Keratinocyte (primary cell): ENCODE measurements around the gene RAB6D. TPM values are rescaled to one million over a fixed set of nuclear protein-coding genes. Genes with fewer than 3 reads are reported as not detected.

ENCODE experiments used
- DNase-seq: peaks from one replicate; pipeline ENCODE4 v3.0.0-alpha.2; 2011; ENCODE audit warnings: low read depth, missing footprints, low spot score
- FAIRE-seq: peaks from 2 replicates; lab custom pipeline; 2011; peaks lifted over from hg19 to GRCh38; lab: Jason Lieb, UNC
- H2AFZ ChIP-seq: 2 replicates; pipeline ENCODE4 v1.6.0; 2012; ENCODE audit warnings: low read length, control low read depth, inconsistent platforms; ENCODE audit not compliant: control insufficient read depth
- H3K27ac ChIP-seq: 2 replicates; pipeline ENCODE4 v1.5.1; 2011; ENCODE audit warnings: low read length; ENCODE audit not compliant: control insufficient read depth, insufficient read depth
- H3K27me3 ChIP-seq: 3 replicates; pipeline ENCODE4 v1.6.0; 2011; ENCODE audit warnings: low read length; ENCODE audit not compliant: control insufficient read depth, insufficient read depth; ENCODE audit errors: extremely low read depth
- H3K36me3 ChIP-seq, 2 experiments: 2 replicates in 1 of 2; 3 replicates in 1 of 2; pipeline ENCODE4 v1.5.1; 2011; ENCODE audit warnings: low read length in 2 of 2, mild to moderate bottlenecking in 1 of 2; ENCODE audit not compliant: control insufficient read depth in 2 of 2, insufficient read depth in 2 of 2; ENCODE audit errors: extremely low read depth in 1 of 2
- H3K4me1 ChIP-seq: 3 replicates; pipeline ENCODE4 v1.5.1; 2011; ENCODE audit warnings: low read length; ENCODE audit not compliant: control insufficient read depth, insufficient read depth; ENCODE audit errors: extremely low read depth
- H3K4me2 ChIP-seq: 3 replicates; pipeline ENCODE4 v1.6.0; 2011; ENCODE audit warnings: low read depth, low read length; ENCODE audit not compliant: control insufficient read depth, insufficient read depth; ENCODE audit errors: extremely low read depth
- H3K4me3 ChIP-seq, 3 experiments: fragments of 200-600 bp in 1 of 3; sonication (generic) in 1 of 3; 2 replicates in 2 of 3; 3 replicates in 1 of 3; pipeline ENCODE4 v1.5.1; 2011 to 2016; ENCODE audit warnings: low read length in 3 of 3, mild to moderate bottlenecking in 3 of 3, control low read depth in 2 of 3, inconsistent platforms in 1 of 3, low read depth in 1 of 3, mixed read lengths in 1 of 3, mixed run types in 1 of 3, moderate library complexity in 1 of 3; ENCODE audit not compliant: control insufficient read depth in 2 of 3, insufficient read depth in 2 of 3; ENCODE audit errors: extremely low read depth in 1 of 3
- H3K79me2 ChIP-seq: 2 replicates; pipeline ENCODE4 v1.6.0; 2012; ENCODE audit warnings: low read length; ENCODE audit not compliant: control insufficient read depth, insufficient read depth
- H3K9ac ChIP-seq: 3 replicates; pipeline ENCODE4 v1.6.0; 2011; ENCODE audit warnings: low read length; ENCODE audit not compliant: control insufficient read depth, insufficient read depth; ENCODE audit errors: extremely low read depth
- H3K9me1 ChIP-seq: 3 replicates; pipeline ENCODE4 v1.6.0; 2011; ENCODE audit warnings: low read length; ENCODE audit not compliant: control insufficient read depth, insufficient read depth; ENCODE audit errors: extremely low read depth
- H3K9me3 ChIP-seq: 2 replicates; pipeline ENCODE4 v1.5.1; 2012; ENCODE audit warnings: low read depth, low read length; ENCODE audit not compliant: control insufficient read depth
- H4K20me1 ChIP-seq: 3 replicates; pipeline ENCODE4 v1.6.0; 2011; ENCODE audit warnings: low read length; ENCODE audit not compliant: control insufficient read depth, insufficient read depth; ENCODE audit errors: extremely low read depth
- EZH2 ChIP-seq: IDR thresholded peaks from one replicate; pipeline ENCODE4 v1.6.1; 2012; ENCODE audit warnings: inconsistent platforms, mild to moderate bottlenecking, low read length, moderate library complexity
- dilution Hi-C: fragments of 300-500 bp; cut with MboI; formaldehyde crosslinking; loops from one replicate; pipeline ENCODE4 v1.7.0; 2020; ENCODE audit warnings: low sequenced_read_pairs; ENCODE audit not compliant: extremely low pct_ligation_motif_present
- polyA plus RNA-seq, 5 experiments: library from polyadenylated mRNA; depleted of rRNA in 3 of 5; stranded (reverse) in 3 of 5; stranded (forward) in 1 of 5; unstranded in 1 of 5; fragments of >200 nt; gene quantifications; 1 replicate in 1 of 5; 2 replicates in 3 of 5; 3 replicates in 1 of 5; pipeline versions ENCODE4 v1.2.1 to v1.2.3, GENCODE V29; 2011 to 2012; ENCODE audit warnings: missing spikeins in 2 of 5, low read depth in 1 of 5, low replicate concordance in 1 of 5
- TF ChIP-seq, protein P1 (sequence below), 3 experiments: IDR thresholded peaks in 1 of 3; conservative IDR thresholded peaks in 1 of 3; optimal IDR thresholded peaks in 1 of 3; 2 replicates in 2 of 3; 3 replicates in 1 of 3; pipeline versions ENCODE3 to v1.5.1; 2011; ENCODE audit warnings: low read length in 3 of 3, mild to moderate bottlenecking in 3 of 3, moderate library complexity in 2 of 3, control low read depth in 1 of 3, inconsistent platforms in 1 of 3; ENCODE audit not compliant: insufficient read depth in 2 of 3; ENCODE audit errors: extremely low read depth in 1 of 3

The RAB6D gene
- polyA plus RNA-seq, 1 donor (not counting 4 experiments of a cell fraction or from before 2014, with no cell fraction given) = 0.05 TPM

DNA sequence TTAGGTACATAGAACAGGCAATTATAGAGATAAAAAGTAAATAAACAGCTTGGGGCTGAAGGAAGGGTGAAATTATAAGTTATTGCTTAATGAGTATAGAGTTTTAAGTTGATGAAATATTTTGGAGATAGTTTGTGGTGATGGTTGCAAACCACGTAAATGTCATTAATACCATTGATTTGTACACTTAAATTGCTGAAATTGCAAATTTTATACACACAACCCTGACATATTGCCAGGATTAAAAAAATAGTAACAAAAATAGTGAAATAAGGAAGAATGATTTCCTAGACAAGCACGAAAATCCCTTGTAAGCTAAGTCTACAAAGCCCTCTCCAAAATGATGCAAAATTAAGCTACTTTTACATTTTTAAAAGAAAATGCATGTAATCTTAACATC, 46.2 kb upstream of the RAB6D start:
- no peak overlapping the region for H3K4me3 ChIP-seq
- no peaks in the 10 kb centered on the region for H3K36me3 ChIP-seq
- dilution Hi-C loops = no loop called here
- H3K9ac ChIP-seq = no peak overlapping the region
- H3K4me2 ChIP-seq = no peak overlapping the region
- FAIRE-seq (no peak), DNase-seq (no peak)
- no peaks in the 10 kb centered on the region for H3K4me1 ChIP-seq
- H3K9me1 ChIP-seq = no peaks in the 10 kb centered on the region
- H3K27ac ChIP-seq = no peak overlapping the region
- no peaks in the 10 kb centered on the region for H3K9me3 ChIP-seq
- no peaks in the 10 kb centered on the region for H3K79me2 ChIP-seq
- peaks cover 2% of the 10 kb centered on the region for H3K27me3 ChIP-seq
- no peaks in the 10 kb centered on the region for H4K20me1 ChIP-seq
- TF ChIP-seq, protein P1, sequence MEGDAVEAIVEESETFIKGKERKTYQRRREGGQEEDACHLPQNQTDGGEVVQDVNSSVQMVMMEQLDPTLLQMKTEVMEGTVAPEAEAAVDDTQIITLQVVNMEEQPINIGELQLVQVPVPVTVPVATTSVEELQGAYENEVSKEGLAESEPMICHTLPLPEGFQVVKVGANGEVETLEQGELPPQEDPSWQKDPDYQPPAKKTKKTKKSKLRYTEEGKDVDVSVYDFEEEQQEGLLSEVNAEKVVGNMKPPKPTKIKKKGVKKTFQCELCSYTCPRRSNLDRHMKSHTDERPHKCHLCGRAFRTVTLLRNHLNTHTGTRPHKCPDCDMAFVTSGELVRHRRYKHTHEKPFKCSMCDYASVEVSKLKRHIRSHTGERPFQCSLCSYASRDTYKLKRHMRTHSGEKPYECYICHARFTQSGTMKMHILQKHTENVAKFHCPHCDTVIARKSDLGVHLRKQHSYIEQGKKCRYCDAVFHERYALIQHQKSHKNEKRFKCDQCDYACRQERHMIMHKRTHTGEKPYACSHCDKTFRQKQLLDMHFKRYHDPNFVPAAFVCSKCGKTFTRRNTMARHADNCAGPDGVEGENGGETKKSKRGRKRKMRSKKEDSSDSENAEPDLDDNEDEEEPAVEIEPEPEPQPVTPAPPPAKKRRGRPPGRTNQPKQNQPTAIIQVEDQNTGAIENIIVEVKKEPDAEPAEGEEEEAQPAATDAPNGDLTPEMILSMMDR (optimal IDR thresholded peaks at IDR 0.05 in 1 of 3, IDR thresholded peaks at IDR 0.05 in 1 of 3, conservative IDR thresholded peaks at IDR 0.05 in 1 of 3; ENCODE audit: extremely low read depth in 1 of 3, insufficient read depth in 2 of 3, low read length in 3 of 3) = no peak
- TF ChIP-seq EZH2 = no peak
- H2AFZ ChIP-seq = no peak overlapping the region

DNA sequence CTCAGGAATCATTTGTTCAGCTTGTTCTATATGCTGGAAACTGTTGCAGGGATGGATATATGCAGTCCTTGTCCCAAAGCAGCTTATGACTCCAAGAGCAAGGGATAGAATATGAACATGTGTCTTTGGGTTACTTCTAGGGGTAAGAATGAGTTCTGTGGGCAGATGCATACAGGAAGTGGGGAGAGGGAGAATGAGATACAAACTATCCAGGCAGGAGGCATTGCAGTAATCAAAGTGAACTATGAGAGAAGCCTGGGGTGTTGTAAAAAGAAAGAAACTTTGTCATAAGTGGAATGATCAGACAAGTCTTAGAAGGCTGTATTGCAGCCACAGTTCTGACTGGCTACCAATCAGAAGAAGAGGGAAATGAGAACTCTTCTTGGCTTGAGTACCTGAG, 44.8 kb upstream of the RAB6D start:
- peaks cover 8% of the 10 kb centered on the region for H3K27me3 ChIP-seq
- TF ChIP-seq EZH2 = no peak
- TF ChIP-seq, protein P1 (optimal IDR thresholded peaks at IDR 0.05 in 1 of 3, IDR thresholded peaks at IDR 0.05 in 1 of 3, conservative IDR thresholded peaks at IDR 0.05 in 1 of 3; ENCODE audit: extremely low read depth in 1 of 3, insufficient read depth in 2 of 3, low read length in 3 of 3) = no peak

More for the DNA sequence above, 44.8 kb upstream of the RAB6D start:
- Histone ChIP-seq H3K36me3 (no peaks in the 10 kb centered on the region), H3K27ac (no peak overlapping the region), H3K4me2 (no peak overlapping the region), H3K4me3 (no peak overlapping the region), H2AFZ (no peak overlapping the region), H3K79me2 (no peaks in the 10 kb centered on the region), H3K9me1 (no peaks in the 10 kb centered on the region), H3K9ac (no peak overlapping the region), H3K4me1 (no peaks in the 10 kb centered on the region), H4K20me1 (no peaks in the 10 kb centered on the region), H3K9me3 (no peaks in the 10 kb centered on the region)
- no peak for DNase-seq
- dilution Hi-C loops = no loop called here
- no peak for FAIRE-seq
